Measurements from ENCODE around the gene CENPT. TPM values are rescaled to one million over a fixed set of nuclear protein-coding genes. Genes with fewer than 3 reads are reported as not detected.

CENPT gene
- total RNA-seq, 1 donor from 2014 or later = 36.2 TPM

GRCh38 chr16:67801241-67801640 lies 46.3 kb downstream of the CENPT start:
- Histone ChIP-seq H3K4me3 (no peak overlapping the region), H3K4me1 (peaks cover 6% of the 10 kb centered on the region), H2AFZ (replicated peaks) (no peak overlapping the region), H3K27ac (no peak overlapping the region), H3K9me3 (ENCODE audit: low read depth) (no peaks in the 10 kb centered on the region), H3K4me2 (no peak overlapping the region), H3K27me3 (no peaks in the 10 kb centered on the region), H3K9ac (no peak overlapping the region), H3F3A (ENCODE audit: low read depth) (no peaks in the 10 kb centered on the region), H4K20me1 (ENCODE audit: low read depth) (peaks cover 27% of the 10 kb centered on the region), H3K79me2 (ENCODE audit: low read depth) (peaks cover 91% of the 10 kb centered on the region), H3K36me3 (no peaks in the 10 kb centered on the region)
- Mint-ChIP-seq H3K27me3 (ENCODE audit: insufficient read depth, low read depth) (peaks cover 2% of the 10 kb centered on the region), H3K36me3 (peaks cover 27% of the 10 kb centered on the region), H3K9me3 (no peaks in the 10 kb centered on the region), H3K4me1 (peaks cover 9% of the 10 kb centered on the region), H3K4me3 (no peak overlapping the region), H3K27ac (no peak overlapping the region)
- TF ChIP-seq CTCF (IDR thresholded peaks at IDR 0.05) (no peak), EZH2phosphoT487 (IDR thresholded peaks at IDR 0.05) (no peak)
- DNase-seq (ENCODE audit: low spot score) = no peak

DNA sequence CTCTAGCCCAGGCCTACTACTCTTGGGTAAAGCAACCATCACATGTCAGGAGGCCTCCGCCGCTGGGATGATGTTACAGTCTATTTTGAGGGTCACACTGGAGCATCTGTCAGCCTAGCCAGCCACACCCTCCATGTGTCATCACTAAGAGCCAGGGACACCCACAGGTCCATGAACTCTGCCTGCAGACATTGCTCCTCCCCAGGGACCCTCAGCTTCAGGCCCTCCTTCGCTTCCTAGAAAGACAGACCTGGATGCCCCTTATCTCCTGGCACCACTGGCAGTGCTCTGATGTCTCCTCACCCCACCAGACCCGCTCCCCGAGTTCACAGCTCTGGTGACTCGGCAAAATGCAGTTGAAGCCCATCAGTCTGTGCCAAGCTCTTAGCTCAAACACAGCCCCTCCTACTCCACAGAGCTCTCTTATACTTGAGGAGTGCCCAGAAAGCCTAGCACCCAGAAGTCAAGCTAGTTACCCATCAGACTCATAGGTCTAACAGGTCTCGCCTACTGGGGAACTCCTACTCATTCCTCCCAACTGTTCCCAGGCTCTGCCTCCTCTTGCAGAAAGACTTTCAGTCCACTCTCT lies 47.1 kb downstream of the CENPT start:
- H3K9me3 ChIP-seq (ENCODE audit: low read depth) = no peaks in the 10 kb centered on the region
- no peak overlapping the region for H3K4me3 ChIP-seq
- H3K4me2 ChIP-seq = no peak overlapping the region
- Mint-ChIP-seq H3K4me1 (peaks cover 7% of the 10 kb centered on the region), H3K4me3 (no peak overlapping the region), H3K9me3 (no peaks in the 10 kb centered on the region), H3K27ac (no peak overlapping the region), H3K27me3 (ENCODE audit: insufficient read depth, low read depth) (peaks cover 2% of the 10 kb centered on the region), H3K36me3 (peaks cover 27% of the 10 kb centered on the region)
- H3K27me3 ChIP-seq = no peaks in the 10 kb centered on the region
- peaks cover 87% of the 10 kb centered on the region for H3K79me2 ChIP-seq (ENCODE audit: low read depth)
- H3K9ac ChIP-seq = no peak overlapping the region
- no peak for DNase-seq (ENCODE audit: low spot score)
- H4K20me1 ChIP-seq (ENCODE audit: low read depth) = peaks cover 23% of the 10 kb centered on the region
- H2AFZ ChIP-seq (replicated peaks) = no peak overlapping the region
- TF ChIP-seq EZH2 (IDR thresholded peaks at IDR 0.05) (no peak), CTCF (IDR thresholded peaks at IDR 0.05) (no peak), EZH2phosphoT487 (IDR thresholded peaks at IDR 0.05) (no peak)
- no peak overlapping the region for H3K27ac ChIP-seq
- H3F3A ChIP-seq (ENCODE audit: low read depth) = no peaks in the 10 kb centered on the region
- peaks cover 4% of the 10 kb centered on the region for H3K4me1 ChIP-seq
- no peaks in the 10 kb centered on the region for H3K36me3 ChIP-seq

DNA sequence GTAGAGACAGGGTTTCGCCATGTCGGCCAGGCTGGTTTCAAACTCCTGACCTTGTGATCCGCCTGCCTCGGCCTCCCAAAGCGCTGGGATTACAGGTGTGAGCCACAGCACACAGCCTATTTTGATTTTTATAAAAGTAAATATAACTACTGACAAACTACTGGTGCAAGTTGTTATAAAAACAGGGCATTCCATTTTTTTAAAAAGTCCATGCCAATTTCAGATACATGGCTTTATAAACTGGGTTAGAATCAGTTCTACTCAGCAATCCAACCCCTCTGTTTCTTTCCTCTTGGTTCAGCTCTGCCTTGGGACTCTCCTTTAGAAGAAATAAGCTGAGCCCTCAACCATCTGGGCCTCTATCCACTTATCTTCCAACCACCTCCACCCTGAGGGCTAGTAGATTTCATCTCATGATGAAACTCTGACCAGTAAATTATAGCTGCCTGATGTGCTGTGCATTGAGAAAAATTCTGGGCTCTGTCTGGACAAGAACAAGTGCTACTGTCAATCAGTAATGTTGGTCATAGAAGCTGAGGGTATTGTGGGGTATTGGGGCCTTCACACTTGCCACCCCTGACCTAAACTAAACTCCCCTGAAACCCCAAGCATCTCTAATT lies 51.3 kb downstream of the CENPT start:
- no peaks in the 10 kb centered on the region for H3K4me1 ChIP-seq
- no peak overlapping the region for H2AFZ ChIP-seq (replicated peaks)
- Mint-ChIP-seq H3K4me3 (no peak overlapping the region), H3K4me1 (no peaks in the 10 kb centered on the region), H3K27me3 (ENCODE audit: insufficient read depth, low read depth) (no peaks in the 10 kb centered on the region), H3K9me3 (no peaks in the 10 kb centered on the region), H3K36me3 (peaks cover 22% of the 10 kb centered on the region), H3K27ac (no peak overlapping the region)
- peaks cover 30% of the 10 kb centered on the region for H4K20me1 ChIP-seq (ENCODE audit: low read depth)
- no peaks in the 10 kb centered on the region for H3F3A ChIP-seq (ENCODE audit: low read depth)
- no peak overlapping the region for H3K4me2 ChIP-seq
- no peaks in the 10 kb centered on the region for H3K27me3 ChIP-seq
- no peak for TF ChIP-seq EZH2phosphoT487 (IDR thresholded peaks at IDR 0.05)
- TF ChIP-seq EZH2 (IDR thresholded peaks at IDR 0.05) = no peak
- no peak for TF ChIP-seq CTCF (IDR thresholded peaks at IDR 0.05)
- no peak overlapping the region for H3K27ac ChIP-seq
- H3K4me3 ChIP-seq = no peak overlapping the region
- peaks cover 71% of the 10 kb centered on the region for H3K79me2 ChIP-seq (ENCODE audit: low read depth)
- DNase-seq (ENCODE audit: low spot score) = no peak
- H3K9ac ChIP-seq = no peak overlapping the region
- no peaks in the 10 kb centered on the region for H3K36me3 ChIP-seq
- no peaks in the 10 kb centered on the region for H3K9me3 ChIP-seq (ENCODE audit: low read depth)

Measured in neural progenitor cell (in vitro differentiated cells).